SK-N-MC (cell line): ENCODE measurements around the gene PTPN13.

Experiments
- EZH2 ChIP-seq: fragments of 200-600 bp; sonication (generic); IDR thresholded peaks from one replicate; pipeline ENCODE4 v1.6.1; 2017; ENCODE audit warnings: antibody characterized with exemption
- POLR2AphosphoS5 ChIP-seq: IDR thresholded peaks from 2 replicates; pipeline ENCODE4 v1.6.1; 2012; ENCODE audit warnings: mild to moderate bottlenecking, low read depth, low read length, borderline replicate concordance

DNA sequence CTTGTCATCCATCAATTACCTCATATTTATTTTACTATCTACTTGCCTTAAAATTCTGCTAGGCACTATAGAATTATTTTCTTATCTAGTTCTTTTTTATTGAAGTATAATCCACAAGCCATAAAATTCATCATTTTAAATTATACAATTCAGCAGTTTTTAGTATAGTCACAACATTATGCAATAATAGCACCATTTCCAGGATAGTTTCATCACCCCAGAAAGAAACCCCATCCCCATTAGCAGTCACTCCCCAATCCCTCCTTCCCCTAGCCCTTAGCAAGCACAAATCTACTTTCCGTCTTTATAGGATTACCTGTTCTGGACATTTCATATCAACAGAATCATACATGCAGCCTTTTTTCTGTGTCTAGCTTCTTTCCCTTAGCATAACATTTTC lies 239.5 kb downstream of the PTPN13 start:
- no peak for TF ChIP-seq EZH2
- TF ChIP-seq POLR2AphosphoS5 = no peak
